SK-N-SH (cell line): ENCODE measurements around the gene TOMT. TPM values are rescaled to one million over a fixed set of nuclear protein-coding genes. Genes with fewer than 3 reads are reported as not detected.
"Not testable (repeated sequence)": the region's sequence is repeated elsewhere in the genome, so short reads cannot be mapped to it uniquely, and the experiment has no call there.

Experiments
- CTCF ChIA-PET: fragments of 300-600, 350-600 bp; formaldehyde crosslinking; extraction: SDS; loops from one replicate; lab custom pipeline; 2021; lab: Yijun Ruan, JAX
- POLR2A ChIA-PET: fragments of 350-600 bp; sonication (Branson Sonifier 250); formaldehyde crosslinking; extraction: SDS; loops from one replicate; lab custom pipeline; 2020; ENCODE audit warnings: antibody characterized with exemption, inconsistent platforms; lab: Yijun Ruan, JAX
- DNase-seq: peaks from one replicate; pipeline ENCODE4 v3.0.0; 2012
- H2AFZ ChIP-seq: fragments of 200-600 bp; sonication (generic); 2 replicates; pipeline ENCODE4 v1.8.1; 2016; ENCODE audit warnings: antibody characterized with exemption, mild to moderate bottlenecking, low read depth
- H3F3A ChIP-seq: fragments of 200-600 bp; sonication (generic); replicated peaks from 2 replicates; pipeline ENCODE3; 2016; ENCODE audit warnings: antibody characterized with exemption, mild to moderate bottlenecking; ENCODE audit not compliant: insufficient read depth
- H3K27ac ChIP-seq, 2 experiments: fragments of 200-500 bp in 1 of 2; fragments of 200-600 bp in 1 of 2; sonication (Bioruptor generic) in 1 of 2; sonication (generic), shearing (Covaris generic) in 1 of 2; 2 replicates each; pipeline versions ENCODE4 v1.5.1 to v1.6.1; 2014 to 2016; ENCODE audit warnings: low read depth in 2 of 2, inconsistent platforms in 1 of 2, low read length in 1 of 2, mild to moderate bottlenecking in 1 of 2, mixed read lengths in 1 of 2
- H3K27me3 ChIP-seq: fragments of 200-600 bp; sonication (generic), shearing (Covaris generic); 2 replicates; pipeline ENCODE4 v1.6.1; 2016; ENCODE audit warnings: mixed run types; ENCODE audit not compliant: insufficient read depth
- H3K36me3 ChIP-seq, 2 experiments: fragments of 200-500 bp in 1 of 2; fragments of 200-600 bp in 1 of 2; sonication (Bioruptor generic) in 1 of 2; sonication (generic) in 1 of 2; replicated peaks in 1 of 2; 2 replicates each; pipeline versions ENCODE3 to v1.5.1; 2014 to 2016; ENCODE audit warnings: low read length in 1 of 2, mild to moderate bottlenecking in 1 of 2; ENCODE audit not compliant: insufficient read depth in 2 of 2, control insufficient read depth in 1 of 2
- H3K4me1 ChIP-seq, 2 experiments: fragments of 200-500 bp in 1 of 2; fragments of 200-600 bp in 1 of 2; sonication (Bioruptor generic) in 1 of 2; sonication (generic), shearing (Covaris generic) in 1 of 2; 2 replicates each; pipeline versions ENCODE4 v1.5.1 to v1.6.1; 2014 to 2016; ENCODE audit warnings: low read depth in 1 of 2, low read length in 1 of 2, mixed run types in 1 of 2; ENCODE audit not compliant: insufficient read depth in 2 of 2, control insufficient read depth in 1 of 2
- H3K4me2 ChIP-seq: fragments of 200-600 bp; sonication (generic), shearing (Covaris generic); 2 replicates; pipeline ENCODE4 v1.6.1; 2017; ENCODE audit warnings: mixed run types
- H3K4me3 ChIP-seq, 2 experiments: fragments of 200-500 bp in 1 of 2; fragments of 200-600 bp in 1 of 2; sonication (Bioruptor generic) in 1 of 2; sonication (generic), shearing (Covaris generic) in 1 of 2; 2 replicates each; pipeline versions ENCODE4 v1.5.1 to v1.8.1; 2014 to 2016; ENCODE audit warnings: low read depth in 2 of 2, inconsistent platforms in 1 of 2, low read length in 1 of 2, mild to moderate bottlenecking in 1 of 2, mixed read lengths in 1 of 2, moderate library complexity in 1 of 2
- H3K79me2 ChIP-seq: fragments of 200-600 bp; sonication (generic); 2 replicates; pipeline ENCODE4 v1.8.1; 2017; ENCODE audit warnings: mild to moderate bottlenecking; ENCODE audit not compliant: insufficient read depth
- H3K9ac ChIP-seq: fragments of 200-600 bp; sonication (generic); 2 replicates; pipeline ENCODE4 v1.6.1; 2017; ENCODE audit warnings: mixed run types
- H3K9me2 ChIP-seq: fragments of 200-600 bp; sonication (generic); 2 replicates; pipeline ENCODE4 v1.6.1; 2017; ENCODE audit warnings: mixed run types
- H3K9me3 ChIP-seq: fragments of 200-600 bp; sonication (generic); 2 replicates; pipeline ENCODE4 v1.6.1; 2017; ENCODE audit warnings: mixed run types, mild to moderate bottlenecking, moderate library complexity
- H4K20me1 ChIP-seq: fragments of 200-600 bp; sonication (generic); 2 replicates; pipeline ENCODE4 v1.6.1; 2017; ENCODE audit warnings: mild to moderate bottlenecking, mixed run types; ENCODE audit not compliant: insufficient read depth
- EZH2phosphoT487 ChIP-seq: fragments of 200-600 bp; sonication (generic); IDR thresholded peaks from 2 replicates; pipeline ENCODE4 v1.6.1; 2017; ENCODE audit warnings: low read depth, mixed run types, mild to moderate bottlenecking, antibody characterized with exemption, moderate library complexity, borderline replicate concordance
- FOSL2 ChIP-seq: IDR thresholded peaks from 2 replicates; pipeline ENCODE4 v1.4.0; 2012; ENCODE audit warnings: low read depth, mild to moderate bottlenecking, moderate library complexity, borderline replicate concordance
- GATA2 ChIP-seq: sonication (generic); formaldehyde crosslinking; IDR thresholded peaks from 2 replicates; pipeline ENCODE4 v1.5.0; 2020; ENCODE audit warnings: mild to moderate bottlenecking, missing genetic modification reagents
- JUND ChIP-seq: IDR thresholded peaks from 2 replicates; pipeline ENCODE4 v1.4.0; 2012
- NFIC ChIP-seq: IDR thresholded peaks from 2 replicates; pipeline ENCODE4 v1.4.0; 2012; ENCODE audit warnings: borderline replicate concordance
- PBX3 ChIP-seq: IDR thresholded peaks from 2 replicates; pipeline ENCODE4; 2012
- TCF12 ChIP-seq: IDR thresholded peaks from 2 replicates; pipeline ENCODE4 v1.4.0; 2012
- WGBS: methylation state at CpG from one replicate; pipeline ENCODE4 v1.1.6; 2017; ENCODE audit warnings: low lambda C conversion rate; 5-methylcytosine and 5-hydroxymethylcytosine counted together
- polyA plus RNA-seq, 3 experiments: library from polyadenylated mRNA; depleted of rRNA; stranded (reverse); fragments of >200 nt; gene quantifications; 2 replicates each; pipeline ENCODE4 v1.2.3, GENCODE V29; 2012

Gene TOMT
- polyA plus RNA-seq, 1 of the 3 experiments (the other 2 are of a cell fraction), result not detected

- no peaks in the 10 kb centered on the region for H3F3A ChIP-seq
- H3K9me3 ChIP-seq, result no peaks in the 10 kb centered on the region
- H3K79me2 ChIP-seq, result no peaks in the 10 kb centered on the region
- H3K9ac ChIP-seq, result no peak overlapping the region
- peak overlapping the region in 1 of 2 experiments; percentile 37; a peak in 1 of 4 replicates for H3K27ac ChIP-seq
- no peaks in the 10 kb centered on the region for H4K20me1 ChIP-seq
- WGBS, result 20% methylated on average over 3 of the region's 3 CpGs
- H3K4me2 ChIP-seq, result no peak overlapping the region; the same call in 1 of the 2 replicates
- DNase-seq, result no peak
- no peak overlapping the region; the same call in 1 of the 2 replicates for H2AFZ ChIP-seq
- H3K4me1 ChIP-seq, result no peaks in the 10 kb centered on the region; a peak in 1 of 4 replicates
- no peaks in the 10 kb centered on the region for H3K27me3 ChIP-seq
- no peaks in the 10 kb centered on the region for H3K9me2 ChIP-seq
- ChIA-PET POLR2A (no interaction called here), CTCF (interaction anchor here (1.5 to 2.5 kb wide), 2 partner anchors 15 to 116 kb away, joined by 5 to 7 read pairs; no protein-coding TSS in a partner anchor)
- TF ChIP-seq PBX3 (peak; percentile 22; the same call in 1 of the 2 replicates), TCF12 (peak; percentile 58; the same call in 1 of the 2 replicates), NFIC (0 out of 2 replicates have a peak, but pooled peaks have one; percentile 17), JUND (peak; percentile 71), GATA2 (CRISPR knock-in tag) (no peak), EZH2phosphoT487 (no peak), FOSL2 (peak; percentile 51; the same call in 1 of the 2 replicates)
- H3K4me3 ChIP-seq, result no peak overlapping the region
- H3K36me3 ChIP-seq, result no peaks in the 10 kb centered on the region
Measured at GRCh38 chr11:72141066-72141465, 35.3 kb downstream of the TOMT start.

- H3K4me3 ChIP-seq, H3K27ac ChIP-seq, H3K4me2 ChIP-seq, H3K36me3 ChIP-seq, H3K9ac ChIP-seq, DNase-seq, H3K9me2 ChIP-seq, H3F3A ChIP-seq, H4K20me1 ChIP-seq, H3K79me2 ChIP-seq, H3K9me3 ChIP-seq, H3K27me3 ChIP-seq, POLR2A ChIA-PET, H2AFZ ChIP-seq, H3K4me1 ChIP-seq: not testable (repeated sequence)
- WGBS, result 60% methylated on average over 1 of the region's 1 CpG
- CTCF ChIA-PET, result interaction anchor here (1.5 kb wide), 1 partner anchor 17 kb away, joined by 5 read pairs; no protein-coding TSS in a partner anchor
Measured at GRCh38 chr11:72142086-72142485, 36.4 kb downstream of the TOMT start.

DNA sequence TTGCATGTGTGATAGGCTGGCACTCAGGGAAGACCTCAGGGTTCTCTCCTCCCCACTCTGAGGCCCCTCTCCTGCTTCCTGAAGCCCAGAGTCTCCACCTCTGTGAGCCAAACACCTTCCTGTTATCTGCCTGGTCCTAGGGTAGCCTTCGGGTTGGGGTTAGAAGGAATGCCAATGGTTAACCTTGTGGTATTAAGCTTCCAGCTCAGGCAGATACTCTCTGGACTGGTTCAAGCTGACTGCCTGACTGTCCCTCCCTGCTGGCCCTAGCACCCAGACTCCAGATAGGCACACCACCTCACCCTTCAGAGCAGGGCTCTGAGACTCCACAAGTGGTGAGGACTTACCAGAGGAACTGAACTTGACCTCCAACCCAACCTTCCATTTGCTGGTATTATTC is 36.8 kb downstream of the TOMT start:
- DNase-seq, H3K79me2 ChIP-seq, H2AFZ ChIP-seq, H3K9ac ChIP-seq, H3K9me3 ChIP-seq, H3K4me2 ChIP-seq, H3K27ac ChIP-seq, POLR2A ChIA-PET, H3K36me3 ChIP-seq, H3F3A ChIP-seq, H3K4me3 ChIP-seq, H3K9me2 ChIP-seq, H4K20me1 ChIP-seq, H3K27me3 ChIP-seq, H3K4me1 ChIP-seq: not testable (repeated sequence)
- WGBS, result no CpG with 5 or more reads among the region's 1 CpG
- CTCF ChIA-PET, result interaction anchor here (1.2 to 3.5 kb wide), 6 partner anchors 27 to 130 kb away, joined by 3 to 35 read pairs (median 10); partner anchors contain the start of gene ANAPC15
